IPS DF 4.7 (cell line): ENCODE measurements around the gene C3orf62.

ENCODE experiments used
- DNase-seq: peaks from one replicate; pipeline ENCODE4 v3.0.0-alpha.2; 2013; ENCODE audit warnings: low spot score; ENCODE audit errors: extremely low read depth

C3orf62 gene

DNA sequence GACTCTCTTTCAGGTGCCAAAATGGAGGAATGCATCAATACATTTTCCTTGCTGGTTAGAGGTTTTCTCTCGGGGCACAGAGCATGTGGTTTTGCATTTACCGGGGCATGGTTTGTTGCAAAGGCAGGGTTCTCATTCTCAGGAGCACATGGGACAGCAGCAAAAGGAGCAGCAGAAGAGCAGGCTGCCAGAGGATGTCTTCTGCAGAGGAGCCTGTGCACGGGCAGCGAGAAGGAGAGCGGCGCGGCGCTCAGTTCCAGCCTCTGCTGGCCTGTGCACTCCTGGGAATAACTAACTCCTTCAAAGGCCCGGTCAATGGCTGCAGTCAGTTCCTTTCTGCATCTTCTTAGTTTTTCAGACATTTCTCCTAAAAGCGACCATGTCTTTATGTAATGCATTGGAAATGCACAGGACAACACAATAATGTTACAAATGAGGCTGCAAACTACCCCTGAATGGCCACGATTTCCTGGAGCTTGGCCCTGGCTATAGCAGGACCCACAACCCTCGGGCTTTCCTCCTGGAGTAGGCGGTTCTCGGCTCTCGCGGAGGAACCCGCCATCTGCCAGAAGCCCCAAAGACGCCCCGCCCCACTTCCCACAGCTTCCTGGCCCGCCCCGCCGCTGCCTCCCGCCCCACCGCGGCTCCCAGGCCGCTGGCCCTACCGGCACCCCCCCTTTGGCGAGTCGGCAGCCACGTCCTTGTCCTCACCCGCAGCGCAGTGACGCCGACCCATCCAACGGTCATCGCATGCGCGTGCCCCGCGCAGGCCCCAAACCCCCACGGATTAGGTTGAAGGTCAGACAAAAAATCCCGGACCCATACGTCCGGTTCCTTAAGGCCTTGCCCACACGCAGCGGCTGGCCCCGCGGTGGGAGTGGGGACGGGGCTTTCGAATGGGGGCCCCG lies at the start of gene C3orf62:
TSS of gene C3orf62 (minus strand) at position 758 of the 908 bp plus-strand sequence. CDS start at position 398, 360 bp downstream.
- peak; percentile 19 for DNase-seq

DNA sequence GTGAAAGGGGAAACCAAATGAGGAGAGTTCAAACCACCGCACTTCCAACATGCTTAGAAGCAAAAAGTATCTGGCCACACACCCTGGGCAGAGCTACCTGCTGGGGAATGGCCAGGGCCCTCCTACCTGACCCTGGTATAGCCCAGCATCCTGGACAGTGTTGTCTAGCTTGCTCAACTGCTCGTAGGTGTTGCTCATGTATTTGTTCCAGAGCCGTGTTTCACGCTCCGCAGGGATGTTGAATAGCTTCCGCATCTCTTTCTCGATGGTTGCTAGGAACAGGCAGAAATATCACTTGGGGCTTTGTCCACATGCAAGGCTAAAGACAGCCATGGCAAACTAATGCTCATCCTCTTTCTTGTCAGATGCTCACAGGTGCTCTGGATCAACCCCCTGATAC lies 47.7 kb upstream of the C3orf62 start:
- DNase-seq = no peak

DNA sequence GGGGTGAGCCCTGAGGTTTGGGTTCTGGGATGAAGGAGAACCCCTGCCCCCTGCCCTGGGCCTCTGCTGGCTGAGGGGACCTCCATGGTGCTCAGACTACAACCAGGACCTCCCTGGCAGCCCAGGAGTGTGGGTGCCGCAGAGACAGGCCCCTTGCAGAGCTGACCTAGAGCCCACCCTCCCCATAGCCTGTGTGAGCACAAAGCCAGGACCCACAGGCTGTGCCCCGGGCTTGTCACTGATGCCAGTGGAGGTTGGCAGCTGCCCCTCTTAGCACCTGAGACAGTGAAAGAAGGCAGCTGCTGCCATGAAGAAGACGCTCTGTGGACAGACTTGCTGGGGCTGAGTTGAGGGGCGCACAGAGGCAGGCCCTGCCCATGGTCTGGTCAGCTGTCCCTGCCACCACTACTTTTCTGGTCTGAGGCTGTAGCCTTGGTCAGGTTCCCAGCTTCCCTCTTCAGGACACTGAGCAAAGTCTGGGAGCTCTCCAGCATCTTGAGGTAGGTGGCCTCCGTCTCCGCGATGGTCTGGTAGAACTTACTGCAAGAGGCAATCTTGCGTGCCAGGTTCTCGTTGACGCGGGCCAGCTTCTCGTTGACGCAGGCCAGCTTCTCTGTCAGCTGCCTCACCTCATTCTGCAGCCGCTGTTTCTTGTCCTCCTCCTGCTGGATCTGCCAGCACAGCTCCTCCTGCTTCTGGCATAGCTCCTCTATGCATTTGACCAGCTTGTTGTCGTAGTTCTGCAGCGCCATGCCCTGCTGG lies 39.8 kb upstream of the C3orf62 start:
- no peak for DNase-seq

DNA sequence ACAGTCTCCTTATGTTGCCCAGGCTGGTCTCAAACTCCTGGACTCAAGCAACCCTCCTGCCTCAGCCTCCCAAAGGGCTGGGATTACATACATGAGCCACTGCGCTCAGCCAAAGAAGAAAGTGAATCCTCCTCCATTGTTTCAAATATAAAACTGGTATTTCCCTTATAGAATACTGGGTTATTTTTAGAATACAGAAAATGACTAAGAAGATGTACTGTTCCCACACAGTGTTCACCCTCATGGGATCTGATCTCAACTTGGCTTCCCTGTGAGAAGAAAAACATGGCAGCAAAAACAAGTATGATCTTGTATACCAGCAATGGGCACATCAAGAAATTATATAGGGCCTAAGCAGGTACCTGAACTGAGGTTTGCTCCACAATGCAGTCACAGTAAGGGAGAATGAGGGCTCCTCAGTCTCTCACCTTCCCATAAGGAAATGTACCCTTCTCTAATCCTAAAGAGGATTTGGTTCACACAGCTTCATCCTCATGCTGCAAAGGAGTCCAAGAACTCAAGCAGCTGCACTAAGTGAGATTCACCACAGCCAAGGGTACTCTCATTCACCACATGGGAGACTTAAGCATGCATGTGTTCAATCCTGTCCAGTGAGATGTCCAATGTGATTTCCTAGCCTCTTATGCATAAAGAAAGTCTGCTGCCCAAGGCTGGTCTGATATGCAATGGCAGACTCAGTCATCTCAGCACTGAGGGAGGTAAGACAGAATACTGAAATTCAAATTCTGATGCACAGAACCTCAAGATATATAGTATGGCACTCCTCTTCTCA lies 37.1 kb upstream of the C3orf62 start:
- no peak for DNase-seq

DNA sequence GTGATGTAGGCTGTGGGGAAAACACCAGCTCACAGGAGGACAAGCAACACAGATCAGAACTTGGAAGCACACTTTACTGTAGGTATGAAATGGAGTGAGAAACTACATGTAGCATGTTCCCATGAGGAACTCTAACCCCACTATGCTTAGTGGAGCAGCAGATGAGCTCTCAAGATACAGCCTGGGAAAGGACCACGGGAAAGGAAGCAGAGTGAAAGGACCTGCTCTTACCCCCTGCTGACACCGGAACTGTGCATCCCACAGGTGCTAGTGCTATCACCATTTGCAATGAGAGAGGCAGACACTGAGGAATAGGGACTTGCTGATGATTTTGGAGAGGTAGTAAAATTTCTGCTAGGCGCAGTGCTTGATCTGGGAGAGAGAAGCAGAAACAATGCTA lies 34.3 kb upstream of the C3orf62 start:
- no peak for DNase-seq

DNA sequence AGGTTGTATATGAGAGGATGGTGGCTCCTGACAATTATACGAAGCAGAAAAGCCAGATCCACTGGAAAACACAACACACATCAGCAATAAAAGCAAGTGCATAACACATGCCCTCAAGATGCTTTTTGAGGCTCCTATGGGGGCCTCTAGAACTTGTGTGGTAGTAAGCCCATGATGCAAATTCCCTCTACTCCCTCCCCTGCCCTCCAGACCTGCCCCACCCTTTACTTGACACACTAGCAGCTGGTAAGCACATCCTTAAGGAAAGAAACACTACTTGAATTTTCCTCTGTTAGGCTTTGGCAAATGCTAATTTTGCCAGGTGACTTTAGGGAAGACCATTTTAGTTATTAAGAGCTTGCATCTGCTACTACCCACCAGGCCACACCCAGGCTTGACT lies 33.6 kb upstream of the C3orf62 start:
- no peak for DNase-seq

DNA sequence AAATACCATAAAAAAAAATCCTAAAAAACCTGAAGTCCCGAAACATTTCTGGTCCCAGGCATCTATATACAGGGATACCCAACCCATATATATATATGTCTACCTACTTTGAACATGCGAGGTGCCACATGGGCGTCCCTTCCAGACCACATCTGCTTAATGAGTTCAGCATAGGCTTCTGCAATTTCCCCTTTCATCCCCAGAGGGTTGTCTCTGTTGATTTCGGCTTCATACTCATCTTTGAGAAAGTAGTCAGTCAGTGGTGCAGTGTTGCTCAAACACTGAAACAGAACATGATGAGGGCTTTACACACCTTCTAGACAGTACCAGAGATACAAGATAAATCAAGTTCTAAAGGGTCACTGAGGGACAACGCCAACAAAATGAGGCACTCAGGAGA lies 28.6 kb upstream of the C3orf62 start:
- no peak for DNase-seq

DNA sequence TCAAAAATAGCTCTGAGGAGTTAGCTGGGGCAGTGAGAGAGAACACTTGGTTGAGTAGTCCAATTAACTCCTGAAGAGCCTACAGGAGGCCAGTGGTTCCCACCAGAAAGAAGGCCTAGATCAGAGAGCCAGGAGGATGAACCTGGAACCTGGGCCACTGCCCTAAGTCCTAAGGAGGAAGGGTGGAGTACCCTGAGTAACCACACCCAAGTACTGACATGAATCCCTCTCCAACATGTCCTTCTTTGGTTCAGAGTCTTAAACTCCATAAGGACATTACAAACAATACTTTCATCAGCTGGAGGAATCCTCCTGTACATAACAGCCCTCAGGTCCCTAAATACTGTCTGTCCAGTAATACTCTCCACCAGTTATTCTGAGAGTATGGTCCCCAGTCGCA lies 25.6 kb upstream of the C3orf62 start:
- DNase-seq = no peak

DNA sequence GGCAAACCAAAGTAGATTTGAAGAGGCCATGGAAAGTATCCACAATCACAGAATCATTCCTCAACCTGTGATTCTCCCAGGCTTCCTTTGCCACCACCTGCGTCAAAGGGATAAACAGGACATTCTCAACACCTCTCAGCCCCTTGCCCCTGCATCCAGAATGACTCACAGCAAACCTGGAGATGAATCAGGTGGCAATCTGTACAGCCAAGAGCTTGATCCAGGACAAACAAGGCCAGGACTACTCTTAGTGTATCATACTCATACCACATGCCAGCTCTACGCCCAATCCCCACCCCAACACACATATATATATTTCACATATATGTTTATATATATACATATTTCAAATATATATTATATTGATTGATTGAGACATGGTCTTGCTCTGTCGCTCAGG lies 23.6 kb upstream of the C3orf62 start:
- no peak for DNase-seq

DNA sequence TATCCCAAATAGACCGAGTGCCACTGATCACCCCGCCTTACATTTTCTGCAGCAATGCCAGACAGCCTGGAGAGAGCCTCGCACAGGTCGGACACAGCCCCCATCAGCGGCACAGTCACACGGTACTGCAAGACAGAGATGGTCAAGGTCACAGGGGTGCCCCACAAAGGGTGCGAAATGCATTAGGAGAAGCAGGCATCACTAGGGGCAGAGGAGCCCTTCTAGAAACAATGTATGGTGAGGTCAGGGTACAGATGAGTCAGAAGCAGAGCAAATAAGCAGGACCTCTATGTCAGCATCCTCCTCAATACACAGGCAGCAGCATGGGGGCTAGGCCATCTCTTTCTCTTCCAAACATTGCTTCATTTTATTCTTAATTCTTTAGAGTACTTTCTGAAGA lies 21.5 kb upstream of the C3orf62 start:
- DNase-seq = no peak

DNA sequence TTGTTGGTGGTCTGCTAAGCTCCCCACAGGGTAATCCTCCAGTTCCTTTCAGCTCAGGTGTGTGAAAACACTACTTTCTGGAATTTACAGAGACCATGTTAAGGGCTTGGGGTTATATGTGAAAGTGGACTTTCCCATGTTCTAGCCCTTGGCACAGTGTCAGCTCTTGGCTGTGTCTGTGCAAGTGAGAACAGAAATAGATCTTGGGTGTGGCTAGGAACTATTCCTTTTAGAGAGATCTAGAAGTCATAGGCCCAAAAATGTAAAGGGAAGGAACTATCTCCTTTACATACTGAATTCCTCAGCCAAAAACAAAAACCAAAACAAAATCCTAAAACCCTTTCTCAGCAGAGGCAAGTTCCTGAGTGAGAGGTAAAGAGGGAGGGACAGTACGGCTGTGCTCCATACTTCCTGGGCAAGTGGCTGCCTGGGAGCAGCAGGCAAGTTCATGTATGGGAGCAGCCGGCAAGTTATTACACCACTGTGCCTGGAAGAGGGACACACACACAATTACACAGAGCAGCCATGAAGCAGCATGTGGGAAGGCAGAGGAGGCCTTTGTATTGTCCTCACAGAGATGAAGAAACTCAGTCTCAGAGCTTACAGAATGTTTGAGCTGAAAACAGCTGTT lies 19.9 kb upstream of the C3orf62 start:
- no peak for DNase-seq

DNA sequence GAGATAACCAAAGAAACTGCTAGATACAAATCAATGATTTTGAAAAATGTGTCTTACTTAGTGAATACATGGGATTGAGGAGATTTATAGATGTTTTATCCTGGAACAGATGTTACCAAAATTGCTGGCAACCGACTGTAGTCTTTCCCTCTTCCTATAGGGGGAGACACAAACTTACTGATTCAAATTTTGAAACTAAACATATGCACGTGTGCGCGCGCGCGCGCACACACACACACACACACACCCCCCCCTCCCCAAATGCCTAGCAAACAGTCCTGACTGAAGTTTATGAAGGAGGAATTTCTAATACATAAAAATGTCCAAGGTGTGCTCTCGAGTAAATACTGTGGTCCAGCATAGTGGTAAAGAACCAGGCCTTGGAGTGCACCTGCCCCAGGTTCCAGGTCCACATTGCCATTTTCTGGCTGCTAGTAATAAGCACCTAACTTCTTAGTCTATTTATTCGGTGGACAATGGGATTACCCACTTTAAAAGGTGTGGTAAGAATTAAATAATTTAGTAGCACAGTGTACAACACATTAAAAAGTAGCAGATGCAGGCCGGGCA lies 18.5 kb upstream of the C3orf62 start:
- DNase-seq = no peak

DNA sequence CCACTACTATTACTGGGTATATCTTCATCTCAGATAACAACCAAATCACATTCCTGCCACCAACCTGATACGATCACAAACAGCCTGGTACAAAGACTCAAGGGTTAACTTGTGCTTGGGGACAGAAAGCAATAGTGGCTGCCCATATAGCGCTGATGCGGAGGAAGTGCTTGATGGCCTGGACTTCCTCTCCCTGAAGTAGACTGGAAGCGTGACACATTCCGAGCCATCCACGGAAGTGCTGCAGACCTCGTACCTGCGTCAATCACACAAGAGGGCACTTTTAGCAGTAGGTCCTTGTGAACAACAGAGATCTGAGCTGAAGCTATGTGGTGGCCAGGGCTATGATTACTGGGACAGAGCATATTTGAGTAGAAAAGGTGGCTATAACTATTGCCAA lies 17.3 kb upstream of the C3orf62 start:
- no peak for DNase-seq

DNA sequence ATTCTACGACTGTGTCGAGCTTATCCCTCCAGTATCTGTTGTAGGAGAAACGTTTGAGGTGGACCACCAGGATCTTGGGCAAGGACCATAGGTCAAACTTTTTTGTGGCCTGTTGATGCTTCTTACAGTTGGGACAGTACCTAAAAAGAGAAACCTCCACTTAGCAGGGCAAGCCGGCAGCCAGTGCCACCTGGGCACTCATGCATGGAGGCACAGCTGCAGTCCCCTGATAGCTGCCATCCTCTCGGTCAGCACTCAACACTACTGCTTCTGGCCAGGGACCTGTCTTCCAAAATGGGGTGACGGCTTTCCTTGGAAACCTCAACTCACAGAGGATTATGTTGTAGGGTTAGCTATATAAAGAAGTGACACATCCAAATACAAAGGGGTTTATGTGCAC lies 7.0 kb upstream of the C3orf62 start:
- DNase-seq = no peak

DNA sequence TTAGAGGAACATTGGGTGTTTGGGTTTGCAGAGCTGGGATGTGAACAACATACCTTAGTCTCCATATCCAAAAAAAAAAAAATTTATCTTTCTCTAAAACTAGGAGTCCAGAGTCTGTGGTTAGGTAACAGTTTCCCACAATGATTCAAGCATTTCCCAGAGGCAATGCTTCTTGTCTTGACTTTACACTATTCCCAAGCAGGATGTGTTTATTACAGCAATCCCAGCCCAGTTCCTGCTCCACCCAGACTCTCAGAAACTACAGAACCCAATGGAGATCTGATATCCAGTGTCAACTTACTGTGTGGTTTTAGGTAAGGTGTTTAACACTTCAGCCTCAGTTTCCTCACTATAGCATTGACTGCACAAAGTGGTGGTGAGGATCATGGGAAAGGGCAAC lies 2.3 kb upstream of the C3orf62 start:
- DNase-seq = no peak

DNA sequence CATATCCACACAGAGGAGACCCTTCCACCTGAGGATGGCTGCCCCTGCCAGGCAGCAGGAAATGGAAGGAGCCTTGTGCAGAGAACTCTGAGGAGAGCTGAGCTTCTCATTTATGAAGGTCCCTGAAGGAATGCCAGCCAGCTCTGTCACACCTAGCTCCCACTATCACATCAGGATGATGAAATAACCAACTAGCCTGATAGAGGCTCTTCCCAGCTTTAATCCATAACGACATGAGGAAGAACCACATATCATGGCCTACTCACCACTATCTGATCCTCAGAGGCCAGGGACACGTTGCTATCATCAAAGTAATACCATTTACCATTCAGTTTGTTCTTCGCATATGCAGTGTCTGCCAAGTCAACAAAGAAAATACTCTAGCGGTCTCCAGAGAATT lies 1.5 kb upstream of the C3orf62 start:
- DNase-seq = no peak

DNA sequence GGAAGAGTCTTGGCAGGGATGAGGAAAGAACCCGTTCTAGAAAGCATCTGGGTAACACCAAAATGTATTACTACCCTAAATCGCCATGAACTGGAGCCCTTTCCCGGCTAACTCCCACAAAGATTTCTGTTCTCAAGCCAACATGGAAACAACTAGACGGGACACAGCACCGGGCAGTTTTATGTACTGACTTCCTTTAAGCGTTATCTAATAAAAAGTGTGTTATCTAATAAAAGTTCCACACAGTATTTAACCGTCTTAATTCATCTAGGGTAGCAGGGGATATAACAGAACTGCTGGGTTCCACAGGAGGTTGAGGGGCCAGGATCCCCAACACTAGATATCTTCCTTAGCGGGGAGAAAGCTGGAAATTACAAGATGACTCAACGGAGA lies 347 bp upstream of the C3orf62 start:
- DNase-seq = no peak

DNA sequence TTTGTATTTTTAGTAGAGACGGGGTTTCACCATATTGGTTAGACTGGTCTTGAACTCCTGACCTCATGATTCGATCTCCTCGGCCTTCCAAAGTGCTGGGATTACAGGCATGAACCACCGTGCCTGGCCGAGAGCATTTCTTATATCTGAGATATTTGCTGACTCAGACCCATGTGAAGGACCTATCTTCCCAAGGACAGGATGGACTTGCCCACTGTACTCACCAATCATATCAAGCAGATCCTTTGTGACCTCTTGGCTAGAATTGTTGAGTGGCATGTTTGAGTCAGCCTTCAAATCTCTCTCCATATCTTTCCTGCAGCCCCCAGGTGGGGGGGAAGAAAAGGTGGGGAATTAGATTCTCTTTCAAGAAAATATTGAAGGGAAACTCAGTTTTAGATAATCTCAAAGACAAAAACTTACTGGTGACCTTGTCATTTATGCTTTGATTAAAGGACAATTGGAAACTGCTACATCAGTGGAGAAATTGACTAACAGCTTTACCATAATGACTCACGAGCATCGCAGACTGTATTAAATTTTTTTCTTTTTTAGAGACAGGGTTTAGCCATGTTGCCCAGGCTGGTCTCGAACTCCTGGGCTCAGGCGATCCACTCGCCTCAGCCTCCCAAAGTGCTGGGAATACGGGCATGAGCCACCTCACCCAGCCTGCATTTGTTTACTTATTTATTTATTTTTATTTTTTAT lies 3.1 kb downstream of the C3orf62 start:
- no peak for DNase-seq

DNA sequence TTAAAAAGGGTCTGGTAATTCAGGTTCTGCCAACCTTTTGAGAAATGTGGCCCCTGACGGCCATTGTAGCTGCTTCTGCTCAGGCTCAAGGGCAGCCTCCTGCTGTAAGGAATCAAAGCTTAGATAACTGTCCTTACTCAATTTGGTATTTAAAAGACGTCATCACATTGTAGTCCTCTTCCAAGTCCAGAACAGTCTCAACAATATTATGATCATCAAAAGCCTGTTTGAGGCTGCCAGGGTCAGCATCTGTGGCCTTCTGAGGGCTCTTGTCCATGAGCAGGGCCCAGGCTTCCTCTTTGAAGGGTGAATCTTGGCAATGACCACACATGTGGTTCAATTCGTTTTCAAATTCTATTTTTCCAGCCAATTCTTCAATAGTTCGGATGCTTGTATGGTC lies 6.0 kb downstream of the C3orf62 start:
- DNase-seq = no peak

DNA sequence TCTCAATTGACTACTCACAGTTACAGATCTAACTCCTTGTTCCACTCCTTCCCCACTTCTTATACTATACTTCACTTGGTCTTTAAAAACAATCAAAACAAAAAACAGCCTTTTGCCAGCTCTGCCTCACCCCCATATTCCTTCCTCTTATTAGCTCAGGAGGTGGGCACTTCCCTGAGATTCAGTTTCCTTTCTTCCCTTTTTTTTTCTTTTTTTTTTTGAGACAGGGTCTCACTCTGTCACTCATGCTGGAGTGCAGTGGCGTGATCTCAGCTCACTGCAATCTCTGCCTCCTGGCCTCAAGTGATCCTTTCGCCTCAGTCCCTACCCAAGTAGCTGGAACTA lies 6.9 kb downstream of the C3orf62 start:
- no peak for DNase-seq
